ENCODE data around the gene IL17C.
"Not testable (repeated sequence)": the region's sequence is repeated elsewhere in the genome, so short reads cannot be mapped to it uniquely, and the experiment has no call there.

IL17C gene

GRCh38 chr16:88638323-88639230 lies at the start of gene IL17C:
Gene IL17C, plus strand, starts transcription at chr16:88638572. Its CDS starts 70 bp downstream, at chr16:88638642.
- peak; percentile 47 to 78 for DNase-seq

DNA sequence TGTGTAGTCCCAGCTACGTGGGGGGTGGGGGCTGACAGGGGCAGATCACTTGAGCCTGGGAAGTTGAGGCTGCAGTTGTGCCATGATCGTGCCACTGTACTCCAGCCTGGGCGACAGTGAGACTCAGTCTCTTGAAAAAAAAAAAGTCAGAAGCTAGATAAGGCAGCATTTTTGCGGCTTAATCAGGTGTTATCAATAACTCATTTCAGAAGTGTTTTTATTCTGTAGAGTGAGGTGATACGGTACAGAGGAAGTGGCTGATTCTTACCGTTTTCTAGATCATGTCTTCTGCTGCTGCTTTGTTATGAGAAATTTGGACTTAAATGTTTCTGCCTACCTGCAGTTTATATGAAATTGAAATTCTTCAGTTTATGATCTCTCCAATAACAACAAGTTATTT lies 49.6 kb upstream of the IL17C start:
- no peak for DNase-seq

- no peak for DNase-seq
Observed at GRCh38 chr16:88589441-88589840, 48.9 kb upstream of the IL17C start.

- DNase-seq = no peak
Observed at GRCh38 chr16:88591577-88592021, 46.8 kb upstream of the IL17C start.

- no peak for DNase-seq
Observed at GRCh38 chr16:88593061-88593460, 45.3 kb upstream of the IL17C start.

GRCh38 chr16:88593489-88593888 lies 44.9 kb upstream of the IL17C start:
- no peak for DNase-seq

DNA sequence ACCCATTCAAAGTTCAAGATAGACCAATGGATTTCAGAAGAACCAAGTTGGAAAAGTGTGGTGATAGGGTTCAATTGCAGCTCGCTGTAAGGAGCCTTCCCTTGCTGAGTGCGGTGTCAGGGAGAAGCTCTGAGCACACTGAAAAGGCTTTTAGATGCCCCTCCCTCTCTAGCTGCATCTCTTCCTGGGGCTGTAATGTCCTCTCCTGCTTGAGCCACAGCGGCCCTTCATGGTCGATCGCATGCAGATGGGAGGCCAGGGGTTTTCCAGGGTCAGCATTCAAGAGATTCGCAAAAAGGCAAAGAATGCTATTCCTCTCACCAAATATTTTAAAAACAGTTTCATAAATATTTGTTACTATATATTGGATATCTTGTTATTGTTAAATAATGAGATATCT lies 44.5 kb upstream of the IL17C start:
- no peak for DNase-seq

DNA sequence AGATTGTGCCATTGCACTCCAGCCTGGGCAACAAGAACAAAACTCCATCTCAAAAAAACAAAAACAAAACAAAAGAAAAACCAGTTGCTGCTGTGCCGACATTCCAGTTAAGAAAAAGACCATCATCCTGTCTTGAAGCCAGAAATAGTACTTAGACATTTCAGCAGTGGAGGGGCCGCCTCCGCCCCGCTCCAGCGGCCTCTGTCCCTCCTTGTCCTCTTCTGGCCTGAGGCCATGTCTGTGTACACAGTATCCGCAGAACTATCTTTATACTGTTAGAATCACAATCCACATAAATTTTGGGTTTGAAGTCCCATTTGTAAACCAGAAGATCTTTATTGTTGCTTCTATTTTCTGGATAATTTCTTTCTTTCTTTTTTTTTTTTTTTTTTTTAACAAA lies 43.3 kb upstream of the IL17C start:
- DNase-seq = no peak

DNA sequence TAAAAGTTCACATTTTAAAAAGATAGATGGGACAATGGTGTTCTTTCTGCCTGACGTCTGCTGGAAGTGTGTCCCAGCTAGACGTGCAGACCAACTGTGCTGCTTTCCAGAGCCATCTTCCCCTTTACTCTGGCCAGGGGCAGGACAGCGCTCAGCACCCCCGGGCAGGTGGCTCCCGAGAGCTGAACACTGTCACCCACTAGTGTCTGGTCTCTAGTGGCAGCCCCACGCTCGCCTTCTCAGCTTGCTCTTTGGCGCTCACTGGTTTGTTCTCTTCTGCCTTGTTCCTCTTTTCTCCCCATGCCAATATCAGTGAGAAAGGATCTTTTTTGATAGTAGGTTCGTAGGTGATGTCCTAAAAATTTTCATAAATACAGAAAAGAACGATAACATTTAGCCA lies 42.5 kb upstream of the IL17C start:
- DNase-seq = no peak

DNA sequence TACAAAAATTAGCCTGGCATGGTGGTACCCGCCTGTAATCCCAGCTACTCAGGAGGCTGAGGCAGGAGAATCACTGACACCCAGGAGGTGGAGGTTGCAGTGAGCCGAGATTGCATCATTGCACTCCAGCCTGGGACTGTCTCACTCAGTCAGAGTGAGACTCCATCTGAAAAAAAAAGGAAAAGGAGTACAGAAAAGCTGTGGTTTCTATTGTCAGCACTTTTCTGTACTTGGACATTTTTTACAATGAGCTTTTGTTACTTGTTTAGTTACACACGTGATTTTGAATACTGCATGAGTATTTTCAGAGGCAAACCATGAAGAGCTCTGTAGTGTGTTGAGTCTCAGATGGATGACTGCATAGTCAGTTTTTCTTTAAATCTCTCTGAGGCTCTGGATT lies 41.9 kb upstream of the IL17C start:
- DNase-seq = no peak

- no peak for DNase-seq
Observed at GRCh38 chr16:88597856-88598491, 40.4 kb upstream of the IL17C start.

DNA sequence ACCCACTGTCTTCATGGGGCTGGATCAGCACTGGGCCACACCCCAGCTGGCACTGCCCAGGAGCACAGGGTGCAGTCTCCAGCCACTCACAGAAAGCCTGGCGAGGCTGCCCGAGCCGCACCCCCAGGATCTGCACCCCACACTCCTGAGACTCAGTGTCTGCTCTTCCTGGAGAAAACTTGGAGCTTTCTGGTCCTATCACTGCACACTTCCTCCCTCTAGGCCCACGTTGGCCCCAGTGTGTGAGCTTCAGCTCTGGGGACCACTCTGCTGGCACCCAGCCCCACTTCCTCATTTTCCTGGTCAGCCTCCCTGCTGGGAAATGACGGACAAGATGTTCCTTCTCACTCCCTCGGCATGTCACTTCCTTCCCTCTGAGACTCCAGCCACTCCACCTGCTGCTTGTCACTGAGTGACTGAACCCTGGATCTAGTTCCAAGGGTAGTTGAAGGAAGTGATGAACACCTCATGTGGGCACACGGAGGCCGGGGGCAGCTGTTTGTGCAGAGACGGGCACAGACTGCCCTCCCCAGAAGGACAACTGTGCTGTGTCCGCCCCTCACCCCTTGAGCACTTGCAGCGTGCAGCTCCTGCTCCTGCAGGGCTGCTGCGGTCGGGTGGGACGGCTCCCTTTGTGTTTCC lies 39.2 kb upstream of the IL17C start:
- no peak for DNase-seq

DNA sequence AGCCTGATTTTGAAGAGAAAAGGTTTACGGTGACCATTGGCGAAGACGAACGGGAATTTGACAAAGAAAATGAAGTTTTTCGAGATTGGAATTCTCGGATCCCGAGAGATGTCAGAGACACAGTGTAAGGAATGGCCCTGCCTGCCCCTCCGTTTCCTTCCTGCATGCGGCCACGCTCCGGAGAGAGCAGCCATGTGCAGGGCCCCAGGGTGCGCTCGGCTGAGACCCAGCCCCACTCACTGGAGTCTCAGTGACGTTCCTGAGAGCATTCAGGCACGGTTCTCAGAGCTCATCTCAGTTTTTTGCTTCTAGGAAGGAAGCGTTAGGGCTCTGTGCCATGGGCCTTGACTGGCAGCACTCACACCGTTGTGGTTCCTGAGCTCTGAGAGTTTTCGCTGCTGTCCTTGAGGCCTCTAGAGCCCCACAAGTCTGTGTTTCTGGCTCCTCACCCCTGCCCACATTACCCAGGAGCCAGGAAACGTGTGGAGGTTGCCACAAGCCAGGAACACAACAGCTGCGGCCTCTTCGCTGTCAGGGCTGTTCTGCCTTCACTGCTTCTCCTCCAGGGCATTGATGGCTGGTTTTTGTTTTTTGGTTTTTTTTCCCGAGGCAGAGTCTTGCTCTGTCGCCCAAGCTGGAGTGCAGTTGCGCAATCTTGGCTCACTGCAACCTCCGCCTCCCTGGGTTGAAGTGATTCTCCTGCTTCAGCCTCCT lies 38.4 kb upstream of the IL17C start:
- DNase-seq = no peak

DNA sequence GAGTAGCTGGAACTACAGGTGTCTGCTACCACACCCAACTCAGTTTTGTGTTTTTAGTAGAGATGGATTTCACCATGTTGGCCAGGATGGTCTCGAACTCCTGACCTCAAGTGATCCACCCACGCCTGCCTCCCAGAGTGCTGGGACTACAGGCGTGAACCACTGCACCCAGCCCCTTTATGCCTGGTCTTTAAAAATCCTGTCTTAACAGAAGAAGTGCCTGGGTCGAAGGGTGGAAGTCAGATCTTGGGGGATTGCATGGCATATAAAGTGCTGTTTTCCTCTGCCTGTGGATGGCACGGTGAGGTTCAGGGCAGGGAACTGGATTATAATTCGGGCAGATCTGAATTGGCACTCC lies 37.9 kb upstream of the IL17C start:
- DNase-seq = no peak

DNA sequence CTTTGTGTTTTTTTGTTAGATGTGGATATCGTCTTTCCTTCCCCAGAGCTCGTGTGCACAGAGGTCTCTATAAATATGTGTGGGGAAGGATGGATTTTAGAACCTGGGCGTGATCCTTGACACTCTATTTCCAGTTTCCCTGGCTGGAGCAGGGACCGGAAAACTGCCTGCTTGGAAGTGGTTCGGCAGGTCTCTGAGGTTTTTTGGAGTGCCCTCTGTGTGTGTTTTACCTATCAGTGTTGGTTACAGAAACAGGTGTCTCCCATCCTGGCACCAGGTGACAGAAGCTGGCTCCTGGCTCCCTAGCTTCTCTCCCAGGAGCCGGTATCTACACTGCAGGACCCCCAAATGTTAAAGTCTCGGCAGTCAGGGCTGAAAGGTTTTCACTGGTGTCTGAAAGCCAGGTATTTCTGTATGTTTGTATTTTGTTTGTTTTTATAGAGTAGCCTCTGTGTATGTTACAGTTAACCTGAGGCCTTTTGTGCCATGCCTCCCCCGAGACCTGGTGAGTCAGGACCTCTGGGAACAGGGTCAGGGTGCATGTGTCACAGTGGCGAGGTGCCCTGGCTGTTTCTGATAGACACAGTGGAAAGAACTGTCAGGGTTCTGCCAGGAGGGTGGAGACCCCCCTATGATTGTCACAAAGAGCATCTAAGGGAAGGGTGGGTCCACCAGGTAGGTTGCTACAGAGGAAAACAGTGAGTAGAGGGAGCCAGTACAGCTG lies 36.9 kb upstream of the IL17C start:
- DNase-seq = no peak

DNA sequence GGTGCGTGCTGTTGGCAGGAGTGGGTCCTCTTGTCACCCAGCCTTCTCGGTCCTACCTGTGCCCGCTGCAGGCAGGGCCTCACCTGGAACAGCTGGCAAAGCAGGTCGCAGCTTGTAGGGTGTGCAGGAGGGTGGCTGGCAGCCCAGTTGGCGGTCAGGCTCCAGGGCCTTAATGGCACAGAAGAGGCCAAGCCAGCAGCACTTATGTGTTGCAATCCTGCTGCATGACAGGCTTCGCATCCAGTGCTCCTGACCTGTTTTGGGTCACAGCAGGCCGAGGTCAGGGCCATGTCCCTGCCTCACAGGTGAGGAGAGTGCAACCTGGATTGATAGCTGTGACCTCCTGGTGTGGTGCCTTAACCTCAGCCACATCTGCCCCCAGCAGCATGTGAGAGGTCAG lies 36.3 kb upstream of the IL17C start:
- DNase-seq = no peak

DNA sequence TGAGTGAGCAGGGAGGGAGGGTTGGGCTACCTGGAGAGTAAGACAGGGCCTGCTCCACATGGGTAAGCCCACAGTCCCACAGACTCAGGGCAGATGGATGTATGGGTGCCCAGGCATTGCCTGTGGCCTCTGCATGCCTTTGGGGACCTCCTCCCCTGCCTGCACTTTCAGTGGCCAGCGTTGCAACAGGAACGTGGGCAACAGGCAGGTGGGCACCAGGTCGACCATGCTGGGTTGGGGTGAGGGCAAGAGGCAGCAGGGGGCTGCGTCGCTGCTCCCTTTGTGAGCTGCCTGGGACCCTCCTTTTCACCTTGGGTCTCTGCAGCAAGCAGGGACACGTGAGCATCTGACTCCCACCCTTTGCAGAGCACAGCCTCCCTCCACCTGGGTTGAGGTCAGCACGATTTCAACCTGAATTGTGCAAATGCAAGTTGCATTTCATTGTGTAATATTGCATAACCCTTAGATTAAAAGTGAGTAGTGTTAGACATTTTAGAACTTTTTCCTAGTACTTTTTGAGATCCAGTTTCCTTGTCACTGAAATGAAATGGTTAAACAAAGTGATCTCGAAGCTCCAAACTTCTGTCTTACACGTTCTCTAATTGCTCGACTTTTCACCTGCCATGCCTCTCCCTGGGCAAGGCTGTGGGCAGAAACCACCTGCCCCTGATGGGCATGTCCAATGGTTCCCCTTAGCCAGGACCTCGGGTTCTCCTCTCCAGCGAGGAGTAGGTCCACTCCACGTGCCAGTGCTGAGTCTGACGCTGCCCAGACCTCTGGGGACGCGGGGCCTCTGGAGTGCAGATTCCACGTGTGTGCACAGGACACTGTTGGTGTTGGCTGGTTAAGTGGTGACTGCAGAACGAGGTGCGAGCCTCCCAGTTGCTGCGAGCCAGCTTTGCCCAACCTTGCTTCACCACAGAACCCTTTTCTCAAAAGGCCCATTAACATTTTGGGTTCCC lies 32.9 kb upstream of the IL17C start:
- no peak for DNase-seq

DNA sequence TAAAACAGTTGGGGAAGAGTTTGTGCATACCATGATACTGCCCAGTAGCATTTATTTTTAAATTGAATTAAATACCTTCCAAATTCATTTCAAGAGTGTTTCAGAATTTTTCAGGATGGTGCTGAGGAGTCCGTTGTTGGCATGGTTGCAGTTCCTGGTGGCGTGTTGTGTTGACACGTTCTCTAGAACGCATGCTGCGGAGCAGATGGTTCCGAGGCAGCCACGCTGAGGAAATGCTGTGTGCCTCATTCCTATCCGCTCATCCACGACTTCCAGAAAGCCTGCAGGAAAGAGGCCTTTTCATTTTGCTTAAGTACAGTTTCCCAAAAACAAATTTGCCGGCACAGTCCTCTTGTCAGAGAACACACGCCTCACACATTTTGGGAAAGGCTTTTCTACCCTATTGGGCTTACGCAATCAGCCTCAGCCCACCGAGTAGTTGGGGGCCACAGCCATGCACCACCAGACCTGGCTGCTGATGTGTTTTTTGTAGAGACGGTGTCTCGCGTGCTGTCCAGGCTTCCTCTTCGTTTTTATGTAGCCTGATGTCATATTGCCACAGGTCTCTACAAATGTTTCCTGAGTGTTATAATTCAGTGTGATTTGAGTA lies 32.1 kb upstream of the IL17C start:
- no peak for DNase-seq

DNA sequence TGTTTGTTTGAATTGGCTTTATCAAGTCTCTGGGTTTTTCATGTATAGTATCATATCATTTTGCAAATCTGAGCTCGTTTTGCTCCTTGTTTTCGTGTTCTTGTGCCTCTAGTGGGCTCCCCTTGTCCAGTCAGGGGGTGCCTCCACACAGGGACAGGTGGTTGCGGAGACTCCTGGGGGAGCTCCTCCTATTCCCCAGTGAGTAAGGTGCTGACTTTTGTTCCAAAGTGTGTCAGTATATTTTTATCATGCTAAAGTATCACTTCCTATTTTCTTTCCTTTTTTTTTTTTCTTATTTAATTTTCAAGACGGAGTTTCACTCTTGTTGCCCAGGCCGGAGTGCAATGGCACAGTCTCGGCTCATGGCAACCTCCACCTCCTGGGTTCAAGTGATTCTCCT lies 30.3 kb upstream of the IL17C start:
- no peak for DNase-seq

DNA sequence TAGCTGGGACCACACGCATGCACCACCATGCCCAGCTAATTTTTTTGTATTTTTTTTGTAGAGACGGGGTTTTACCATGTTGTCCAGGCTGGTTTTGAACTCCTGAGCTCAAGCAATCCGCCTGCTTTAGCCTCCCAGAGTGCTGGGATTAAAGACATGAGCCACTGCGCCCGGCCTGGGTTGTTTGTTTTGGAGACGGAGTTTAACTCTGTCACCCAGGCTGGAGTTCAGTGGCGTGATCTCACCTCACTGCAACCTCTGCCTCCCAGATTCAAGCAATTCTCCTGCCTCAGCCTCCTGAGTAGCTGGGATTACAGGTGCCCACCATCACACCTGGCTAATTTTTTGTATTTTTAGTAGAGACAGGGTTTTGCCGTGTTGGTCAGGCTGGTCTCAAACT lies 28.9 kb upstream of the IL17C start:
- not testable (repeated sequence) for DNase-seq

- no peak for DNase-seq
Observed at GRCh38 chr16:88610080-88610479, 28.3 kb upstream of the IL17C start.
